ENCODE data around the gene MLH1.

GRCh38 chr3:36989005-36989404 lies 4.3 kb upstream of the MLH1 start:
- TF ChIP-seq CTCF (IDR thresholded peaks at IDR 0.05 in 4 of 5, conservative IDR thresholded peaks at IDR 0.05 in 1 of 5) (no peak), POLR2A (IDR thresholded peaks at IDR 0.05) (no peak)

All from gastrocnemius medialis (tissue), 4 donors.